Right cardiac atrium (tissue), 5 donors: ENCODE data around the gene NT5DC2. TPM values are rescaled to one million over a fixed set of nuclear protein-coding genes. Genes with fewer than 3 reads are reported as not detected.

Source experiments
- ATAC-seq, 2 donors: fragments of 200-7000 bp; cut with Tn5 transposase; one replicate each; pipeline versions ENCODE4 v1.8.0 to v1.9.1; 2020; ENCODE audit warnings: moderate library complexity in 2 of 2, mild to moderate bottlenecking in 1 of 2
- DNase-seq, 3 donors: peaks; one replicate each; pipeline ENCODE4 v3.0.0-alpha.2; 2020
- H3K27ac ChIP-seq: one replicate; pipeline ENCODE4 v1.5.1; 2013; ENCODE audit warnings: mild to moderate bottlenecking, low read length, control low read depth, moderate library complexity
- H3K27me3 ChIP-seq: one replicate; pipeline ENCODE4 v1.6.1; 2013; ENCODE audit not compliant: control insufficient read depth, insufficient read depth
- H3K4me1 ChIP-seq: one replicate; pipeline ENCODE4 v1.6.1; 2013; ENCODE audit warnings: low read length; ENCODE audit not compliant: control insufficient read depth, insufficient read depth
- H3K4me3 ChIP-seq: one replicate; pipeline ENCODE4 v1.5.1; 2013; ENCODE audit warnings: low read length, control low read depth
- H3K9me3 ChIP-seq: one replicate; pipeline ENCODE4 v1.6.1; 2013; ENCODE audit warnings: low read length; ENCODE audit not compliant: control insufficient read depth
- WGBS: extraction: QIAGEN DNeasy Blood & Tissue Kit; methylation state at CpG from one replicate; pipeline ENCODE4 v1.1.7; 2013; 5-methylcytosine and 5-hydroxymethylcytosine counted together
- intact Hi-C, 4 donors: fragments of 100-400 bp; cut with DNase I; formaldehyde crosslinking; loops; one replicate each; pipeline versions ENCODE4 v1.11.0 to v1.14.0; 2022 to 2023
- polyA plus RNA-seq: library from polyadenylated mRNA; stranded (reverse); fragments of 200-250 nt; gene quantifications from one replicate; pipeline ENCODE4 v1.2.3, GENCODE V29; 2013
- total RNA-seq, 4 donors: library from RNA; stranded (reverse); fragmentation: NEBNext Ultra II Directional; extraction: Animal tissue kit (Norgen Biotek cat#: 25700); gene quantifications; one replicate each; pipeline ENCODE4 v1.2.1, GENCODE V29; 2021
- donor health status: healthy with polysubstance abuse.
- donor health status: DM: no; HTN: yes; CAD: no.
- donor health status: DM: no; HTN: no; CAD: no.
- donor health status: DM: no; HTN: yes; CAD: no; lungs with severe emphysema.
- donor health status: DM: yes; HTN: yes; CAD: no.

Gene NT5DC2
- total and polyA plus RNA-seq, 5 donors, result 123 to 322 (median 174) TPM

DNA sequence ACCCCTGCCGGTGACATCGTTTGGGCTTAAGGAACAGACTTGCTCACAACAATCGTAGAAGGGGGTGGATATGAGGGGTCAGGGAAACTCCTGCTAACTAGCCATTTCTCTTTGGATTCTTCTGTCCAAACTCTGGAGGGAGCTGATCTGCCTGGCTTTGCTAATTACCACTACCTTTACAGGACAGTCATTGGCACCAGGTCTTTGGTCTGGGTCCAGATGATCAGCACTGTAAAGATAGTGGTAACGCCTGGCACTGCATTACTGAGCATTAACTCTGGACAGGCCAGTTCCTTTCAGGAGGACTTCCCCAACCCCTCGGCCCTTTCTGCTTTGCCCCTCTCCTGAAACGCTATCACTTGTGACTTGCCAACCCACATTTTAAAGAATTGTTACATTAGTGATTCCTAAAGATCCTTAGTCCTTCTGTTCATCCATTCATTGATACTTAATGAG is 3.5 kb upstream of the NT5DC2 start:
- no peaks in the 10 kb centered on the region for H3K27me3 ChIP-seq
- H3K9me3 ChIP-seq, result no peaks in the 10 kb centered on the region
- 2% methylated on average over 6 of the region's 6 CpGs for WGBS
- DNase-seq (peak in 2 of 3 donors; percentile 41 to 51), ATAC-seq (peak; percentile 2)
- intact Hi-C loops, result loop anchor here in 2 of 4 donors (5.0 kb wide), 1 partner anchor 65 kb away; no protein-coding TSS in a partner anchor
- H3K4me1 ChIP-seq, result peaks cover 10% of the 10 kb centered on the region
- peak overlapping the region; percentile 91 for H3K27ac ChIP-seq
- H3K4me3 ChIP-seq, result peak overlapping the region; percentile 65

DNA sequence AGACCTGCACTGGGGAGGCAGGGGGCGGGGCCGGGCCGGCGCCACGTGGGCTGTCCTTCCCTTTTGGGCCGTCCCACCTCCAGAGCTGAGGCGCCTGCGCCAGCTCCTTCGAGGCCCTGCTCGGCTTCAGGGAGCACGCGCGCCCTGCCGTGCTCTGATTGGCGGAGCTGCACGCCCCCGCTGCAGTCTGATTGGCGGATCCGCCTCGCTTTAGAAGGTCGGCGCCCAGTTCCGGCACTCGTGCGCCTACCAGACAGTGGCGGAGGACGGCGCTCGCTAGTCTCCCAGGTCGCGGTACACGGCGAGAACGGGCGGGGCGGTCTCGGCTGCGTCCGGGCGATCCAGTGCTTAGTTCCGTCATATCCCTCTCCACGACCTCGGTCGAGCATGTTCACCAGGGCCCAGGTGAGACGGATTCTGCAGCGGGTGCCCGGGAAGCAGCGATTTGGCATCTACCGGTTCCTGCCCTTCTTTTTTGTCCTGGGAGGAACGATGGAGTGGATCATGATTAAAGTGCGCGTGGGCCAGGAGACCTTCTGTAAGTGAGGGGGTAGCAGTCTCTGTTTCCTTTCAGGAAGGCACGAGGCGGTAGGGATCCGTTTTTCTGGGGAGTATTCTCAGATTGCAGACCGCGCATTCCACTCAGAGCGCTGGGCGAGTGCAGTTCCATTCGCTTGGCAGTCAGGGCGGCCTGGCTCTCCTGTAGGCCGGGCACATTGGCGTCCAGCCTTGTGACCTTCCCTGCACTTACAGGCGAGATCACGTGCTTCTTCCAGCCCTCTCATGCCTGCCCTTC is 2.9 kb upstream of the NT5DC2 start, which contains the start of gene UQCC5:
UQCC5 (plus strand) TSS at position 237 of the 796 bp plus-strand sequence; CDS start at position 388, 151 bp downstream.
- intact Hi-C loops, result loop anchor here in 2 of 4 donors (5.0 kb wide), 1 partner anchor 64 kb away; no protein-coding TSS in a partner anchor

DNA sequence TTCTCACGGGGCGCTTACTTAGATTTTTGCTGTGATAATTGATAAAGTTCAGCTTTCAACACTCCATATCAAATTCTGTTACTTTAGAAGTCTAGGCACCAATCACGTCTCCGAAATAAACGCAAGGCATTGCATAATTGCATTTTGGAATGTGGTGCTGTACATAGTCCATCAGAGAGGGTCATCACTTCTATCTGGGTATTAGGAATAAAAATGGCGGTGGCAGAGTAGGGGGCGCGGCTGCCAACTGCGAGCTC is 2.4 kb upstream of the NT5DC2 start:
- intact Hi-C loops, result loop anchor here in 2 of 4 donors (5.0 kb wide), 1 partner anchor 64 kb away; no protein-coding TSS in a partner anchor

More for the DNA sequence above, 2.9 kb upstream of the NT5DC2 start, which contains the start of gene UQCC5:
- H3K9me3 ChIP-seq, result no peaks in the 10 kb centered on the region
- DNase-seq (peak; percentile 99), ATAC-seq (peak; percentile 93 to 94)
- under 1% methylated on average over 65 of the region's 65 CpGs for WGBS
- H3K27me3 ChIP-seq, result no peaks in the 10 kb centered on the region
- peaks cover 16% of the 10 kb centered on the region for H3K4me1 ChIP-seq
- H3K4me3 ChIP-seq, result peak within 1 kb of the TSS; percentile 65
- H3K27ac ChIP-seq, result peak within 1 kb of the TSS; percentile 91

GRCh38 chr3:52535411-52536111 is 1.9 kb upstream of the NT5DC2 start:
- peak in 2 of 3 donors; percentile 54 to 56 for DNase-seq

More for the DNA sequence above, 2.4 kb upstream of the NT5DC2 start:
- Histone ChIP-seq H3K27ac (no peak overlapping the region), H3K27me3 (no peaks in the 10 kb centered on the region), H3K9me3 (no peaks in the 10 kb centered on the region), H3K4me1 (peaks cover 16% of the 10 kb centered on the region), H3K4me3 (no peak overlapping the region)
- DNase-seq (no peak), ATAC-seq (no peak)
- 11% methylated on average over 9 of the region's 9 CpGs for WGBS

GRCh38 chr3:52534281-52535183 is 875 bp upstream of the NT5DC2 start:
- peak overlapping the region; percentile 61 for H3K27ac ChIP-seq
- H3K27me3 ChIP-seq, result no peaks in the 10 kb centered on the region
- H3K4me1 ChIP-seq, result peaks cover 25% of the 10 kb centered on the region
- 52% methylated on average over 57 of the region's 57 CpGs for WGBS
- intact Hi-C loops, result loop anchor here in 3 of 4 donors (5.0 kb wide), 2 partner anchors 52 to 62 kb away; no protein-coding TSS in a partner anchor
- DNase-seq (peak in 2 of 3 donors; percentile 72 to 77), ATAC-seq (no peak)
- H3K9me3 ChIP-seq, result no peaks in the 10 kb centered on the region
- peak overlapping the region; percentile 81 for H3K4me3 ChIP-seq

More at GRCh38 chr3:52535411-52536111, 1.9 kb upstream of the NT5DC2 start:
- H3K27me3 ChIP-seq, result no peaks in the 10 kb centered on the region
- H3K4me1 ChIP-seq, result peaks cover 16% of the 10 kb centered on the region
- ATAC-seq, result no peak
- no peaks in the 10 kb centered on the region for H3K9me3 ChIP-seq
- no peak overlapping the region for H3K4me3 ChIP-seq
- no peak overlapping the region for H3K27ac ChIP-seq
- intact Hi-C loops, result loop anchor here in 2 of 4 donors (5.0 kb wide), 1 partner anchor 63 kb away; no protein-coding TSS in a partner anchor
- WGBS, result 93% methylated on average over 19 of the region's 19 CpGs

DNA sequence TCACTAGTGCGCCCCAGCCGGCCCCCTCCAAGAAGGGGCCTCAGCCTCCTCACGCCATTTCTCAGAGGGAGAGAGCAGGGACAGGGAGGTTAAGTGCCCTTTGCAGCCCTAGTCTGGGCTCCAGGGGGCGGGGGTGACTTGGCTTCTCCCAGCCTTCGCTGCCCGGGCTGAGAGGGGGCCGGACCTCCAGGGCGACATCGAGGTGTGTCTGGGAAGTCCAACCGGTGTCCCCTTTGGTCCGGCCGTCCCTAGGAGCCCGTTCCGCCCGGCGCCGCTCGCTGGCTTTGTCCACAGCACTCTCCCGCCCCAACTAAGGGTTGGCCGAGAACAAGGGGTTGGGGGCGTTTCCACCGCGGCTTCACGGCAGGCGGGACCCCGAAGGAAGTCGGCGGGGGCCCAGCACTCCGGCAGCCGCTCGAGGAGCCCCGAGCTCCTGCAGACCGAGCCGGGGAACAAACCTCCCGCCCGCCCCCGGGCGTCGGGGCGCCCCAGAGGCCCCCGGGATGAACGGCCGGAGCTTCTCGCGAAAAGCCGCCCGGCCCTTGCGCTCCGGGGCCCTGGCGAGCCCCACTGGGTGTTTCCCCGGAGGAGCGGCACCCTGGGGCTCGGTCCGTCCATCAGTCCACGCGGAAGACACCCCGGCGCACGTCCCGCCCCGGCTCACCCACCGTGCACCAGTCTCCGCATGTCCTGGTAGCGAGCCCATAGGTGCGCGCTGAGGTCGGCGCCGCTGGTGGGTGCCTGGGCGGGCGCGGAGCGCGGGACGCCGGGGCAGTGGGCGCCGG is 627 bp downstream of the NT5DC2 start:
- intact Hi-C loops, result loop anchor here in 1 of 4 donors (5.0 kb wide), 1 partner anchor 51 kb away; no protein-coding TSS in a partner anchor
- Histone ChIP-seq H3K27me3 (no peaks in the 10 kb centered on the region), H3K27ac (peak overlapping the region; percentile 98), H3K4me1 (peaks cover 26% of the 10 kb centered on the region), H3K4me3 (peak overlapping the region; percentile 81), H3K9me3 (no peaks in the 10 kb centered on the region)
- WGBS, result 2% methylated on average over 78 of the region's 78 CpGs
- ATAC-seq, result no peak
- DNase-seq, result peak; percentile 63 to 81 (median 80)

GRCh38 chr3:52532517-52532837 is 1.2 kb downstream of the NT5DC2 start:
- Histone ChIP-seq H3K27ac (peak overlapping the region; percentile 98), H3K27me3 (no peaks in the 10 kb centered on the region), H3K4me1 (peaks cover 24% of the 10 kb centered on the region), H3K4me3 (peak overlapping the region; percentile 81), H3K9me3 (no peaks in the 10 kb centered on the region)
- DNase-seq (peak in 2 of 3 donors; percentile 70), ATAC-seq (no peak)
- intact Hi-C loops, result loop anchor here in 1 of 4 donors (5.0 kb wide), 1 partner anchor 50 kb away; no protein-coding TSS in a partner anchor
- WGBS, result 35% methylated on average over 5 of the region's 5 CpGs

DNA sequence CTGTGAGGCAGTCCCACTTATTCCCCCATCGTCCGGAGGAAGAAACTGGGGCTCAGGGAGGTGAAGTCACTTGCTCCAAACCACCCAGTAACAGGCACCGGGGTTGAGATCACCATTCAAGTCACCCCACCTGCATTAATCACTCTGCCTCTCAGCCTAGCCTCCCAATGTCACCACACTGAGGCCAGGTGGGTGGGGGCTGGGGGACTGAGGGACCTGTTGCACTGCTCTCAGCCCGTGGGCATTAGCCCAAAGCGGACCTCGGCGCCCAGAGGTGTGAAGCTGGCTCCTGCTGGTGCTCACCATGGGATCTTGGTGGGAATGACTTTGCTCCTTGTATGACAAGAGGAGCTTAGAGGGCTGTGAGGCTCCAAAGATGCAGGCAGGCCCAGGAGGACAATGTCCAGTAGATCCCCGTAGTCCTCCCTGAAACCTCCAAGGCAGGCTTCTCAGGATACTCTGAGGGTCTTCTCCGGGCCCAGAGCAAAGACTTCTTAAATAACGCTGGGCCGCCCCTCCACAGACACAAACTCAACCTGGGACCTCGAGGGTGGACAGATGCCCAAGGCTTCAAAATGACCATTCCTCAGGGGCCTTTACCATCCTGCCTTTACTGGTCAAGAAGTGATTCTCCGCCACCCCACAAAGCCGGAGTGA is 1.7 kb downstream of the NT5DC2 start:
- intact Hi-C loops, result loop anchor here in 1 of 4 donors (5.0 kb wide), 1 partner anchor 50 kb away; no protein-coding TSS in a partner anchor
- H3K4me1 ChIP-seq, result peaks cover 24% of the 10 kb centered on the region
- peak overlapping the region; percentile 98 for H3K27ac ChIP-seq
- no peaks in the 10 kb centered on the region for H3K27me3 ChIP-seq
- ATAC-seq (no peak), DNase-seq (peak in 2 of 3 donors; percentile 68 to 75)
- WGBS, result 80% methylated on average over 14 of the region's 14 CpGs
- no peaks in the 10 kb centered on the region for H3K9me3 ChIP-seq
- peak overlapping the region; percentile 81 for H3K4me3 ChIP-seq
